Thyroid gland (tissue), 4 donors: ENCODE data around the gene TMEM170B.

Experiments
- POLR2A ChIP-seq, 2 donors: fragments of 450-650 bp; IDR thresholded peaks; one replicate each; pipeline ENCODE4 v1.6.1; 2017; ENCODE audit warnings: antibody characterized with exemption in 2 of 2, mild to moderate bottlenecking in 2 of 2, moderate library complexity in 1 of 2
- TF ChIP-seq, protein P1 (sequence below), 6 experiments: fragments of 200-600 bp in 3 of 6; fragments of 450-650 bp in 3 of 6; sonication (generic) in 3 of 6; IDR thresholded peaks; one replicate each; pipeline ENCODE4 v1.5.1; 2016 to 2019; ENCODE audit warnings: antibody characterized with exemption in 6 of 6, mild to moderate bottlenecking in 2 of 6, inconsistent platforms in 1 of 6, moderate library complexity in 1 of 6

DNA sequence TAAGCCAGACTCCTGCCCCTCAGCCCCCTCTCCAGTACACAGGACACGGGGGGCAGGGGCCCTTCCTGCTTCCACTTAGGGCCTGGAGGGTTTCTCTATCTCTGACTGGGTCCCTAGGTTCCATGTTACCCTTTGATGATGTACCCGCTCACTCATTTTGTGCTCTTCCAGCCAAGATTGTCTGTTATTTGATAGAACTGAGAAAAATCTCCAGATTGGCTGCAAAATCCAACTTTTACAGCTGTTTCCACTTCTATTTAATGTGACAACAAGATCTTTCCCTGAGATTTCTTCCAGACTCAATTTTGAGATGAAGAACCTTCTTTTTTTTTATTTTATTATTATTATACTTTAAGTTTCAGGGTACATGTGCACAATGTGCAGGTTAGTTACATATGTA lies 85.7 kb downstream of the TMEM170B start:
- TF ChIP-seq, protein P1, sequence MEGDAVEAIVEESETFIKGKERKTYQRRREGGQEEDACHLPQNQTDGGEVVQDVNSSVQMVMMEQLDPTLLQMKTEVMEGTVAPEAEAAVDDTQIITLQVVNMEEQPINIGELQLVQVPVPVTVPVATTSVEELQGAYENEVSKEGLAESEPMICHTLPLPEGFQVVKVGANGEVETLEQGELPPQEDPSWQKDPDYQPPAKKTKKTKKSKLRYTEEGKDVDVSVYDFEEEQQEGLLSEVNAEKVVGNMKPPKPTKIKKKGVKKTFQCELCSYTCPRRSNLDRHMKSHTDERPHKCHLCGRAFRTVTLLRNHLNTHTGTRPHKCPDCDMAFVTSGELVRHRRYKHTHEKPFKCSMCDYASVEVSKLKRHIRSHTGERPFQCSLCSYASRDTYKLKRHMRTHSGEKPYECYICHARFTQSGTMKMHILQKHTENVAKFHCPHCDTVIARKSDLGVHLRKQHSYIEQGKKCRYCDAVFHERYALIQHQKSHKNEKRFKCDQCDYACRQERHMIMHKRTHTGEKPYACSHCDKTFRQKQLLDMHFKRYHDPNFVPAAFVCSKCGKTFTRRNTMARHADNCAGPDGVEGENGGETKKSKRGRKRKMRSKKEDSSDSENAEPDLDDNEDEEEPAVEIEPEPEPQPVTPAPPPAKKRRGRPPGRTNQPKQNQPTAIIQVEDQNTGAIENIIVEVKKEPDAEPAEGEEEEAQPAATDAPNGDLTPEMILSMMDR (IDR thresholded peaks at IDR 0.05) = no peak
- TF ChIP-seq POLR2A (IDR thresholded peaks at IDR 0.05) = no peak
